ENCODE results near the gene KLC1. TPM values are rescaled to one million over a fixed set of nuclear protein-coding genes. Genes with fewer than 3 reads are reported as not detected.

The KLC1 gene
- total RNA-seq, 1 donor from 2014 or later = 244 TPM

DNA sequence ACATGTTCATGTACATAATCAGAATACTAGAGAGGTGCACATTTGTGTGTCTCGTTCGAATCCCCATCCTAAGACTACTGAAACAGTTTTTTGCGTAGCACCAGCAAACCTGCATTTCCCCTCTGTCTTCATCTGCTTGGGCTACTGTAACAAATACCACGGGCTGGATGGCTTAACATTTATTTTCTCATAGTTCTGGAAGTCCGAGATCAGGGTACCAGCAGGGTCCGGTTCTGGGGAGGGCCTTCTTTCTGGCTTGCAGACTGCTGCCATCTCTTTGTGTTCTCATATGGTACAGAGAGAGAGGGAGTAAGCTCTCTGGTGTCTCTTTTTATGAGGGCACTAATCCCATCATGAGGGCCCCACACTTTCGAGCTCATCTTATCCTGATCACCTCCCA, 30.6 kb downstream of the KLC1 start:
- DNase-seq (ENCODE audit: low read depth) = no peak

DNA sequence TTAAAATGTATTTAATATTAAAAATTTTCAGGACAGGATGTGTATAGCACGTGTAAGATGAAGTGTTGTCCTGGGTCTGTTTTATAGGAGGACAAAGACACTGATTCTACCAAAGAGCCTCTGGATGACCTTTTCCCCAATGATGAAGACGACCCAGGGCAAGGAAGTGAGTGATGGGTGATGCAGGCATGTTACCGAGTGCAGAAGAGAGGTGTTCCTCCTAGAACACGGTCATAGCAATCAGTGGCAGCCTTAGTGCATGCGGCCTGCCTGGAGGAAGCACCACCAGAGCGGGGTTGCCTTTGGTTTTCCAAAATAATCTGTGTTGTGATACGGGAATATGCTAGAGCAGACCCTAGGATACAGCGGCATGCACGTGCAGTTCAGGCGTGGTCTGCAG, 33.0 kb downstream of the KLC1 start:
- no peak for DNase-seq (ENCODE audit: low read depth)

DNA sequence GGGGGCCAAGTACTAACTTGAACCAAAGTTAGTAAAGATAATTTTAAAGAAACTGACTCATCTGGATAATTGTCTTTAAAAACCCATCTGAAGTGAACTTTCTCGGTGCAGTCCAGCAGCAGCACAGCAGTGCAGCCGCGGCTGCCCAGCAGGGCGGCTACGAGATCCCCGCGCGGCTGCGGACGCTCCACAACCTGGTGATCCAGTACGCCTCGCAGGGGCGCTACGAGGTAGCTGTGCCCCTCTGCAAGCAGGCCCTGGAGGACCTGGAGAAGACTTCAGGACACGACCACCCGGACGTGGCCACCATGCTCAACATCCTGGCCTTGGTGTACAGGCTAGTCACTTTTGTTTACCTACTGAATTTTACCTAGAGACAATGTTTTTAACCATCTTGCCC, 33.6 kb downstream of the KLC1 start:
- DNase-seq (ENCODE audit: low read depth) = no peak

DNA sequence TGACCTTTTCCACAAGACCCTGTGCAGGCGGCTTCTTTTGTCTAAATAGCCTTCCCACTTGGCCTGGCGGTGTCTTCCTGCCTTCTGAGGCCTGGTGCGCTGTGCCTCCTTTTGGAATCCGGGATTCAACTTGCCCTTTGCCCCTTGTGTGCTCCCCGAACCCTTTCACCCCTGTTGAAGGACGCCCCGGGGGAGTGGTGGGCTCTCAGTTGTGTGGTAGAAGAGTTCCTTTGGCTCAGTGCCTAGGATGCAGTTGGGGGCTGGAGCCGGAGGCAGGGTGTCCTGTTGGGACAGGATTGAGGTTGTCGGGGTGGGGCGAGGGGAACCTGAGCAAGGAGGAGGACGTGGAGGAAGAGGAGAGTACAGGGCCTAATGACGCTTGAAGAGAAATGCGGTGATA, 34.5 kb downstream of the KLC1 start:
- no peak for DNase-seq (ENCODE audit: low read depth)

DNA sequence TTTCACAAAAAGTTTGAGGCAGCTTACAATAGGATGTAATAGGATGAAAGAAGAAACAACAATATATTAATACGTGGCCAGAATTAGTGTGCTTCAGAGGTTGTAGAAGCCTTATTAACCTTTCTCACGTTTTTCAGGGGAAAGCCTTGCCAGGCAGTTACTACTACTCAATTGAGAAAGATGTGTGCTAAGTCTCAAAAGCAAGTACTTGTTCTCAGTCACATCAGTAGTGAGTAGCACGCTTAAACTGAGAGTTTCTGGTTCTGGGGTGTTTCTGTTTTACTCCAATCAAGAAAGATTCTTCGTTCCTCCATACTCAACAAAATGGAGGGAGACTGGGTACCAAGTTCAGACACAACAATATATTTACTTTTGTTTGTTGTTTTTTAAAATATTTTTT, 38.7 kb downstream of the KLC1 start:
- DNase-seq (ENCODE audit: low read depth) = no peak

DNA sequence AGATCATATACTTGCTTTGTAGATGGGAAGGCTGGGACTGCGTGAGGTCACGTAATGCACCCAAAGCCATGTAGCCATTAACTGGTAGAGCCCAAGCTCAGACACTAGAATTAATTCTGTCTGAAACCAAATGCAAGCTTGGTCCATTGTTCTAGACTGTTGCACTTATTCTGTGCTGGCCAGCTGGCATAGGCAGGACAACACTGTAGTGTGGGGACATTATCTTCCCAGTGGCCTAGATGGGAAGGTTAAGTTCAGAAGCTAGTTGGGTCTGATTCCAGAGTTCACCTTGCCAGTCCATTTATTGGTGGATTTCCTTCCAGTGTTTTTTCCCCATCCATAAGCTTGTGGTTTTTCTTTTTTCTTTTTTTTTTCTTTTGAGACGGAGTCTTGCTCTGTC, 39.1 kb downstream of the KLC1 start:
- DNase-seq (ENCODE audit: low read depth) = no peak

DNA sequence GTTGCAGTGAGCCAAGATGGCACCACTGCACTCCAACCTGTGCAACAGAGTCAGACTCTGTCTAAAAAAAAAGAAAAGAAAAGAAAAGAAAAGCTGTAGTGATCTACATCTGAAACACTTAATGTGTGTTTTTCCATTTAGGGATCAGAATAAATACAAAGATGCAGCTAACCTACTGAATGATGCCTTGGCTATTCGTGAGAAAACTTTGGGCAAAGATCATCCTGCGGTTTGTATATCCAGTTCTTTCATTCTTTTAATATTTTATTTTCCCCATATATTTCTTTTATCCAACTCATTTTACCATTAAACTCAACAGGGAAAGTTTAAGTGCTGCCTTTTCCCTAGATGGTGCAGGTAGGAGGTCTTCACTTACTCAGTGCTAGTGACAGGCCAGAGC, 40.4 kb downstream of the KLC1 start:
- no peak for DNase-seq (ENCODE audit: low read depth)

DNA sequence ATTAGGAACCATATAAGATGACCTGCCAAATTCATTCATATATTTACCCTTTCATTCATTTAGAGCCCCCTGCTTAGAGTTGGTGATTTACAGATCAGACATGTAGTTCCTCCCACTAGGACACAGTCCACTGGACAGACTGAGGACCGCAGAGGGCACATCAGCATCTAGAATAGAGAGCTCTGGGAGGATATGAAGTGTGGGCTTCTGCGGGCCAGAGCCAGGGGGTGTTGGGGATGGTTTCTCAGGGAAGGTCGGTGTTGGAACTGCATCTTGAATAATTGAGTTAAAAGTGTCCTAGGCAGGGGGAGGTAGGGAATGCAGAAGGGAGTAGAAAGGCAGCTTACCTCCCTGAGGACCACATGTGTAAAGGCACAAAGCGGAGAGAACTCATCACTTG, 42.9 kb downstream of the KLC1 start:
- DNase-seq (ENCODE audit: low read depth) = no peak

DNA sequence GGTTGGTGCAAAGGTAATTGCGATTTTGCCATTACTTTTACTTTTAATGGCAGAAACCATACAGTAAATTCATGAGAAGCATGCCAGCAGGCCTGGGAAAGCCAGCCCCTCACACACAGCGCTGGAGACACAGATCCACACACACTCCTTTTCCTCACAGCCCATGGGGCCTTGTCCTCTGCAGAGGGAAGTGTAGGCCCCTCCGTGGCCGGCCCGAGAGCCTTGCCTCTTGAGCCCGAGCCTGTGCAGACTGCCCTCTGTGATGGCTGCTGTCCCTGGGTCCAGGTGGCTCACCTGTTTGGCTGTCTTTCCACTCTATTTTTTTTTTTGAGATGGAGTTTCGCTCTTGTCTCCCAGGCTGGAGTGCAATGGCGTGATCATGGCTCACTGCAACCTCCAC, 46.9 kb downstream of the KLC1 start:
- DNase-seq (ENCODE audit: low read depth) = no peak

DNA sequence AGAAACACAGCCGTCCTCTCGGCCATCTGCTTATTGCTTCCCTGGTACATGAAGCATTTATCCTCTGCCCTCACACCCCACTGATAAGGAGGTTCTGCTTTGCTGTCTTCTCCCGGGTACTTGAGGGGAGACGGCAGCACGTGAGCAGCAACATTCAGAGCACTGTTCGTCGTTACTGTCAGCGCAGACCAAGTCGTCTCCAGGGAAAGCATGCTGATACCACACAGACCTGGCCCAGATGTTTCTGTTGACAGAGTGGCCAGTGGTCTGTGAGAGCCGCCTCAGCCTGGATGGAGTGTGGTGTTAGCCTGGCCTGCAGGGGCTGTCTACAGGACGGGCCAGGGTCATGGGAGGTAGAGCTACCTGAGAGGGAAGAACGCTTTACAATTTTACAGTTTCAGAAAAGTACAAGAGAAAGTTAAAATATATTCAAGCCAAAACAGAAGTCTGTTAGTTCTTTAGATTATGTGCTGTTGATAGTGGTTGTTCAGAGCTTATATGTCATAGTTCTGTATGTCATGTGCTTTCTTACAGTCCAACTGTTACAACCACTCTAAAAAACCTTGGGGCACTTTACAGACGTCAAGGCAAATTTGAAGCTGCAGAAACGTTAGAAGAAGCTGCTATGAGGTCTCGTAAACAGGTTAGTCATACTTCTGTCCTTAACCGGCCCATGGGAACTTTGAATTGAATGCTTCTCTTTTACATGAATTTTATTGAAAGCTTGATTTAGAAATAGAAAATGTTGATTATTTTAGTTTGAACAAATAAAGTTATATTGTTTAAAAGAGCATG, 48.1 kb downstream of the KLC1 start:
- DNase-seq (ENCODE audit: low read depth) = no peak

DNA sequence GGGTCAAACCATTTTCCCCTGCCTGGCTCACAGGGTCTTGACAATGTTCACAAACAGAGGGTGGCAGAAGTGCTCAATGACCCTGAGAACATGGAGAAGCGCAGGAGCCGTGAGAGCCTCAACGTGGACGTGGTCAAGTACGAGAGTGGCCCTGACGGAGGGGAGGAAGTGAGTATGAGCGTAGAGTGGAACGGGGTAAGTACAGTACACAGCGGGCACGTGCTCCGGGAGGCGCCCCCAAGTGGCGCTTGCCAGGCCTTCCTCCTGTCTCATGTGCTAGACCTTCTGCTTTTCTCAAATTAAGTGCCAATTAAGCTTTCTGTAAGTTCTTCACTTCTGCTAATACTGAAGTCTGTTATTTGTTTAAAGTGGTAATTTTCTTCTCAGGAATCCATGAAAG, 50.3 kb downstream of the KLC1 start:
- DNase-seq (ENCODE audit: low read depth) = no peak

DNA sequence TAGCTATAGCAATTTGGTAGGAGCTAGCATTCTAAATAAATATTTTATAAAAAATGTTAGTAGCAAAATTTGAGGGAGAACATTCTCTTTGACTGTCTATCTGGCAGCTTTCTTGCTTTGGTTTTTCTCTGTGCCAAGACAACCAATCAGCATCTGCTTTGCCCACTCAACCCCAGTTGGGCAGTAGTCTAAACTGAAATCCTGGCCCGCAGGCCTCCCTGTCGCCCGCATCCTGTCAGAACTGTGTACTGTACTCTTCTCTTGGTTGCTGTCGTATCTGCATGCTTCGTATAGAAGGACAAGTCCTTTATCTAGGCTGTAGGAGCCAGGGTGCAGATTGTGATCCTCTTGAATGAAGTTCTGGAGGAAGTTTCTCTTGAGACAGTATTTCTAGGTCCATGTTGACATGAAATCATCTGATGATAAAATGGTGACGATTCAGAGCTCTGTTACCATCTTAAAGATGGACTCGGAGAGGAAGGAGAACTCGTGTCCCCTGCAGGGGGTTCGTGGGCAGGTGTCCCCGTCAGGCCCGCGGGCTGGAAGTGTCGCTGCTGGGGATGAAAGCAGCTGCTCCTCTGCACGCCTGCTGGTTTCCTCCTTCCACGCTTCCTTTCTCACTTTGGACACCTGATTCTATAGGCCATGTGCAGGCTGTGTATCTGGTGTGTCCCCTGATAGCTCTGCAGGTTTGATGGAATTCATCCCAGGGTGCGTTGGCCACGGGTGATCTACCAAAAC, 51.6 kb downstream of the KLC1 start:
- no peak for DNase-seq (ENCODE audit: low read depth)

DNA sequence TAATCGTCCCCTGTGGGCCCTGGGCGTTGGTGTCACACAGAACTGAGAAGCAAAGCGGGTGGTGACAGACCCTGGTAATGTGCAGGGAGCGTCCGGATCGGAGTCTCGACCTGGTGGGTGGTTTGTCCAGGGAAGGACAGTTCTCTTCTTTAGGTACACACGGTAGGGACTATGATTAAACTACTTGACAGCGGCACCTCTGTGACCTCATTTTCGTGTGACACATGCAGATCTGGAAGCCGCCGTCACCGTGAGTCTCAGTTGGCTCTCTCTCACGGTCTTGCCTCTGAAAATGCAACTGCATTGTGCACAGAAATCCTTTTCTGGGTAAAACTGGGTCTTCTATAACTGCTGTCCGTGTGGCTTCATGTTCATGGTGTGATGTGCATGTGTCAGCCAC, 54.1 kb downstream of the KLC1 start:
- no peak for DNase-seq (ENCODE audit: low read depth)

DNA sequence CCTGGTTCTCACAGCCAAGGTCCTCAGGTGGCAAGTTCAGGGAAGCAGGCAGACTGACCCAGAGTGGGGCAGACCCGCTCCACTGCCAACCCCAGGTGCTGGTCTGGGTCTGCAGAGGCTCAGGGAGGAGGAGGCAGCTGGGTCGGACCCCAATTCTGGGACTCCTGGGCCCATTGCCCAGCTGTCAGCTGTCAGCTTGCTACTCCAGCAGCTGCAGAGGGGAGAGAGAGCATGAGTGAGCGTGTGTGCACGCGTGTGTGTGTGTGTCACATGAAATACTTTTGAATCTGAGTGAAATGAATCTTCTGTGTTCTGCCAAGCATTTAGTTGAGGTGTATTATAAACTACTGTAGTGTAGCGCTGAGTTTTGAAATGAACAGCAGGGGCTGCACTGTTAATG, 55.5 kb downstream of the KLC1 start:
- no peak for DNase-seq (ENCODE audit: low read depth)

DNA sequence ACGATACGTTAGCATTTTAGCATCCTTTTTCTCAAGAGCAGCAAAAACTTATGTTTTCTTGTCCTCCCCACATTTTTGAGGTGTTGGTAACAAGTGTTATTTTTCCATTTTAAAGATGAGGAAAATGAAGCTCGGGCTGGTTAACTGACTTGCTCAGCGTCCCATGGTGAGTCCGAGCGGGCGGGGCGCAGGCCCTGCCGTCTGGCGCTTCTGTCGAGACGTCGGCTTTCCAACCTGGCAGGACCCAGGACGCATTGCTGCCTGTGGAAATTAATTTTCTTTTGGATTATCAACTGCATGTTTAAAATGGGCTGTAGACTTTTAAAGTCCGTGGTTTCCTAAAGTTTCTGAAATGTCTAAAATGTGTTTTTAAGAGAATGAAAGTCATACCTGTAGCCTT, 55.9 kb downstream of the KLC1 start:
- DNase-seq (ENCODE audit: low read depth) = no peak

DNA sequence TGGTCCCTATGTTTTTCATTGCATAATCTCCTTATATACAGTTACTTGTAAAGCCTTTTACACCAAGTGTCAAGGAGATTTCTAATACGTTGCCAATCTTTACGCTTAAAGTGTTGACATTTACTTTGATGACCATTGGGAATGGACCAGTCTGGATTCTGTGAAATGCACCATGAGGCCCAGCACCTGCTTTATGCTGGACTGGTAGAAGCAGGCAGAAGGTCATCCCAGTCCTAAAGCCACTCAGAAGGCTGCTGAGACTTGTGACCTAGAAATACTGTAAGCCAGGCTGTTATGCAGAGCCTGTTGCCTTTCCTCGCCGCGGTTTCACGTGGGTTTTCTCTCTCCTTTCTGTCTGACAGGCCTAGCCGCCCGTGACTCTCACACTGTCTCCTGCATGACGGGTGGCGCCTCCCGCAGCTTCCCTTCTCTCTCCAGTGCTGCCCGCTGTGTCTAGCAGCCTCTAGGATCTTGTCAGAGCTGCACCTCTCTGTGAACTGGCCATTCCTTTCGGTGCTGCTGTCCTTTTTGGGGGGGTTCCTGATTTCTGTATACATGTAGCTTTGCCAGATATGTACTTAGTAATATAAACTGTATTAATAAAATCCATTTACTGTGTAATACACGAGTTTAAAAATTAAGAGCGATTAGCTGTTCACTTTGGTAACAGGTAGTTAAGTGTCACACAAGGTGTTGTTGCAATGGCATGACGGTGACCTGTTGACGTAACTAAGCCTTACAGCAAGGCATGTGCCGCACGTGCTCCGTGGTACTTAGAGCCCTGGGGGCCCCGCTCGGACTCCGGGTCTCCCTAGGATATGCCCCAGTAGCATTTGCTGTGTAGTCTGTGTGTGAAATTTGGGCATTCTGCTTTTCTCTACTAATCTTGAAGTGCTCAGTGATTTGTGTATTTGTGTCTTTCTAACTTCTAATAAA, 56.5 kb downstream of the KLC1 start:
- no peak for DNase-seq (ENCODE audit: low read depth)

DNA sequence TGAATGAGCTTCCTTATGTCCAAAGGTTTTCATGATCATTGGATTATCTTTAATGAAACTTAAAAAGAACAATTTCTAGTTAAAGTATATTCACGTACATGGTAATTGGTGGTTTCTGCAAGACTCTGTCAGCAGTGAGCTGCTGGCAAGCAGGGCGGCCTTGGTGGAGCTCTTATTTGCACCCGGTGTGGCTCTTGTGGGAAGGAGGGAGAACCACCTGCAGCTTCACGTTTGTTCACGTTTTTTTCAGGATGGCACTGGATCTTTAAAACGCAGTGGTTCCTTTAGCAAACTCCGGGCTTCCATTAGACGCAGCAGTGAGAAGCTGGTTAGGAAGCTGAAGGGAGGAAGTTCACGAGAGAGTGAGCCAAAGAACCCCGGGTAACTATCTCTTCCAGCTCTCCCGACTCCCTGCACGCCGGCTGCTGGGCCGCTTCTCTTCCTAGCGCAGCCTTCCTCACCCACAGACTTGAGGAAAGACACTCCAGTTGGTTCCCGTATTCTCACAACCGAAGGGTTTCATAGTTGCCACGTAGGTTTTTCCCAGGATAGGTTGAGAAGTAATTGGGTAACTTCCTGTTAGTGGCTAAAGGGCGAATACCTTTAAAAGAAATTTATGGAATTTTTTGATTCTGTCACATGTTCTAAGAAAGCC, 57.9 kb downstream of the KLC1 start:
- DNase-seq (ENCODE audit: low read depth) = no peak

DNA sequence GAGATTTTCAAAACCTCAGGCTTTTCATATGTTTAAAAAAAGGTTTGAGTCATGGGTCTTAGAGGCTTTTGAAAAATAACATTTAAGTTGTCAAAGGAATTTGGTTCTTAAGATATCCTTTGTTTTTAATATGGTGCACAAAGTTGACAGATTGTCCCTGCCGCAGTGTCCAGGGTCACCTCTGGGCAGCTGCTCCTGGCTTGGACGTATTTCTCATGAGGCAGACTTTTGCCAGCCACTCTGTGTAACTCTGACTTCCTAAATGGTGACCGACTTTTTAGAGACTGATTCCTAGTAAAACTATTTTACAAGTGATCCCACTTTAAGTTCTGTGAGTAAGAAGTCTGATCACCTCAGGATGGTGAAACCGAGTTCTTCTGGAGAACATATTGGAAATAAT, 58.7 kb downstream of the KLC1 start:
- no peak for DNase-seq (ENCODE audit: low read depth)

DNA sequence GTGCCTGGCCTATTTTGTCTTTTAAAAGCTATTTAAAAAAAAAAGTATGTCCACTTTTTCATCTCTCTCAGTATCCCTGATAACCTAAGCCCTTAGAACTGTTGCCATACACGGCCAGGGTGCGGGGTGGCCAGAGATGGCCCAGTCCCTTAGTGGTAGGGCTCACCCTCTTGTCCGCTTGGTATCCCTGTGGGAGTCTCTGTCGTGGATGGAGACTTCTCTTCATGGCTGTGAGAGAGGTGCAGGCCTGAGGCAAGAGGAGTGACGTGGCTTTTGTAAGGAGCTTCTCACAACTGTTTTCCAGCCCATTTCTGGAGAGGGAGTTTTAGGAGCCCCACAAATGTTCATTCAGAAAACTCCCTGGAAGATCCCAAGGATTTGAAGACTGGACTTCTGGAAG, 59.4 kb downstream of the KLC1 start:
- DNase-seq (ENCODE audit: low read depth) = no peak

DNA sequence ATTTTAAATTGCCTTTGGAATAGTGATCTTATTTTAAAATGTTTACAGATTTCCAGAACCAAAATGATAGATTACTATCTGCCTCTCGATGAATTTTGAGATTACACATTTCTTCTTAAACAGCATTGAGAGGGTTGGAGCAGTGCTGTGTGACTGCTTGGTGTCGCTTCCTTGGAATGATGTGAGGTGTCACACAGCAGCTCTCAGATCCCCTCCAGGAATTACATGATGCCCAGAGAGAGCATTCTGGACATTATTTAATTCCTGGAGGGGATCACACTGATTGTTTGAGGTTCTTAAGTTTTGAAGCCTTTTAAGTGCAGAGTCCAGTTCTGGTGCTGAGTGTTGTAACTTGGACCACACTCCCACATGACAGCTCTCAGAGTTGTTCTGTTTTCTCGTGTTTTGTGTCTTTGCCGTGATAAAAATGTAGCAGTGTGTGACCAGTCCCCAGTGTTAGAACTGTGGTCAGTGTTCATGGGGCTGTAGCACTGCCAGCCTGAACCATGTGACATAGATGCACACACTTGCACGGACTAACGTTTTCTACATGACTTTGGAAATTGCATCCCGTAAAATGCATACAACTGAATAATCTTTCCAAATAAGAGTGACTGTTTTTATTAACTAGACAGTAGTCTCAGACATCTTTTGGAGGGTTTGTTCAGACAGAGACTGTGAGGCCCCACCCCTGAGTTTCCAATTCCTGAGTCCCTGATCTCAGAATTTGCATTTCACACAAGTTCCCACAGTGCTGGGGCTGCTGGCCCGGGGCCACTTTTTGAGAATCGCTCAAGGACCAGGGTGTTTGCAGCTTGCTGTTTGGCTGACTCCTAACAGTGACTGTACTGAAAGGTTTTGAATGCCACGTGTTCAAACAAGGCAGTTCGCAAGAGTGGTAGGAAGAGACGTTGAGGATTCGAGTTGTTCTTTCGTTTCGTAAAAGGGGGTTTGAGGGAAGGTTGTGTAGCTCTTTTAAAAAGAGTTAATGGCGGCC, 60.2 kb downstream of the KLC1 start:
- DNase-seq (ENCODE audit: low read depth) = no peak

DNA sequence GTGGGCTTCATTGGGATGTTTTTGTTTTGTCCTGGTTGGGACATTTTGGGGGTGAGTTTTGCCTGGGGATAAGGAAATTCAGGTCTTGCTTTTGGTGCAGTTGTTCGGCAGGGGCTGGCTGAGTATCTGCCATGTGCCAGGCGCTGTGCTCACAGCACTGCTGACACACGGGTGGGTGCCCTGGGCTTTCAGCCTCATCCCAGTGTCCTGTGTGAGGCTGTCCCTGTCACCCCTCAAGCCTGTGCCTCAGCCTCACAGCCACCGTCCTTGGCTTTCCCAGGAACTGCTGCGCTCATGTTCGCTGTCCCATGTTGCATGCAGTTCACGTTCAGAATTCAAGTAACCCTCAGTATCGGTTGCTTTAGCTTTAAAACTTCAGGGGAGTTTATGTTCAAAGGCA, 61.3 kb downstream of the KLC1 start:
- DNase-seq (ENCODE audit: low read depth) = no peak

Measured in renal cortical epithelial cell (primary cell).